ENCODE measurements around the gene TXNRD2.

DNA sequence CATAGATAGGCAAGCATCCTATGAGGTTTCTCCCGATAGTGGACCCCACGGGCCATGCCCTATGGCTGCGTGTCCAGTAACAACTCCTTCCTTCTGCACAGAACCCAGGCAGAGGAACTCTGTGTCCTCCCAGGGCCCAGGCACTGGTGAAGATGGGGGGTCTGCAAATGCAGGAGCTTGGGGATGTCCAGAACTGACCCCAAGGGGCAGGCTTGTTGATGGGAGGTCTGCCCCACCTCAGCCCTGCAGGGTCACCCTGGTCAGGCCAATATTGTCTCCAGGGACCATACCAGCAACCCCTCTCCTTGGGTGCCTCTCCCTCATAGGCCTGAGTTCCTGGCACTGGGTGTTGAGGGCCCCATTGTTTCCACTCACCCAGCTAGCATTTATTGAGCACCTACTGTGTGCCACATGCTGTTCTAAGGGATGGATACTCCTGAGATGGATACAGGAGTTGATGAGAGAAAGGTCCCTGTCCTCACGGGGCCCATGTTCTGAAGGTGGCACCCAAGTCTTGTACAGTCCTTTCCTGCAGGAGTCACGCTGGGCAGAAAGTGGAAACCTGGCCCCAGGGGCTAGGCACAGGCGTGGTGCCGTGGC is 26.3 kb upstream of the TXNRD2 start:
- TF ChIP-seq, protein P1, sequence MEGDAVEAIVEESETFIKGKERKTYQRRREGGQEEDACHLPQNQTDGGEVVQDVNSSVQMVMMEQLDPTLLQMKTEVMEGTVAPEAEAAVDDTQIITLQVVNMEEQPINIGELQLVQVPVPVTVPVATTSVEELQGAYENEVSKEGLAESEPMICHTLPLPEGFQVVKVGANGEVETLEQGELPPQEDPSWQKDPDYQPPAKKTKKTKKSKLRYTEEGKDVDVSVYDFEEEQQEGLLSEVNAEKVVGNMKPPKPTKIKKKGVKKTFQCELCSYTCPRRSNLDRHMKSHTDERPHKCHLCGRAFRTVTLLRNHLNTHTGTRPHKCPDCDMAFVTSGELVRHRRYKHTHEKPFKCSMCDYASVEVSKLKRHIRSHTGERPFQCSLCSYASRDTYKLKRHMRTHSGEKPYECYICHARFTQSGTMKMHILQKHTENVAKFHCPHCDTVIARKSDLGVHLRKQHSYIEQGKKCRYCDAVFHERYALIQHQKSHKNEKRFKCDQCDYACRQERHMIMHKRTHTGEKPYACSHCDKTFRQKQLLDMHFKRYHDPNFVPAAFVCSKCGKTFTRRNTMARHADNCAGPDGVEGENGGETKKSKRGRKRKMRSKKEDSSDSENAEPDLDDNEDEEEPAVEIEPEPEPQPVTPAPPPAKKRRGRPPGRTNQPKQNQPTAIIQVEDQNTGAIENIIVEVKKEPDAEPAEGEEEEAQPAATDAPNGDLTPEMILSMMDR (IDR thresholded peaks at IDR 0.05; ENCODE audit: insufficient read depth, low read depth, low read length), result no peak
- no peak for TF ChIP-seq EZH2 (IDR thresholded peaks at IDR 0.05; ENCODE audit: insufficient read depth, low read length)
